ENCODE measurements around the gene DOK6. TPM values are rescaled to one million over a fixed set of nuclear protein-coding genes. Genes with fewer than 3 reads are reported as not detected.
"Not testable (repeated sequence)": the region's sequence is repeated elsewhere in the genome, so short reads cannot be mapped to it uniquely, and the experiment has no call there.

The DOK6 gene
- total RNA-seq, 2 donors from 2014 or later, result not detected

DNA sequence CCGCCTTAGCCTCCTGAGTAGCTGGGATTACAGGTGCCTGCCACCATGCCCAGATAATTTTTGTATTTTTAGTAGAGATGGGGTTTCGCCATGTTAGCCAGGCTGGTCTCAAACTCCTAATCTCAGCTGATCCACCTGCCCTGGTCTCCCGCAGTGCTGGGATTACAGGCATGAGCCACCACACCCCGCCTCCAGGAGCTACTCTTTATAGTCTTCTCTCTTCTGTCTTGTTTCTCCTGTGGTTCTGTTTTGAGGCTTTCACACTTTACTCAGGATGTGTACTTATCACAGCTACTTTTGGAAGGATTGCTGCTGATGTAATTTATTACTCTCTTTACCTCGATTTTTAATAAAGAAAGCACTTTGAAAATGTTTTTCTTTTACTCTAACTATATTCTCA is 261.4 kb downstream of the DOK6 start:
- ATAC-seq, result peak in 1 of 2 donors; percentile 56
- not testable (repeated sequence) for H3K4me1 Mint-ChIP-seq (ENCODE audit: low read depth in 2 of 2); H3K36me3 Mint-ChIP-seq; DNase-seq (ENCODE audit: low spot score); H3K4me3 Mint-ChIP-seq; H3K9me3 Mint-ChIP-seq
- Mint-ChIP-seq H3K27me3 (peaks cover 8 to 14% of the 10 kb centered on the region in 2 donors), H3K27ac (peak overlapping the region in 1 of 2 donors; percentile 79)

DNA sequence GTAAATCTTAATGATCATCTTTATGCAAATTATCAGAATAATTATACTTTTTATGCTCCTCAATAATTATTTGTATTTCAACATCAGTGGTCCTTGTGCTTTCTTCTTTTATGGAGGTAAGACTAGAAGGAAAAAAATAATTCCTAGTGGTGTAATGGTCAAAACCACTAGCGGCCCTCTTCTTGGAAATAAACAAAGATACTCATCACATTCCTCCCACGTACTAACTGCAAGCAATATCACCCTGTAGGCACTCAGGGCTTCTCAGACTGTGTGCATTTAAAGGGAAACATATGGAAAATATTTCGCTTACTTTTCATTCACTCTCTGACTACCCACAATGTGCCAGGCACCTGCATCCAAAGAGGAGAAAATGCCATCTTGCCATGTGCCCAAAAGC is 263.7 kb downstream of the DOK6 start:
- Mint-ChIP-seq H3K4me3 (no peak overlapping the region), H3K27me3 (peaks cover 23 to 36% of the 10 kb centered on the region in 2 donors), H3K27ac (no peak overlapping the region), H3K9me3 (no peaks in the 10 kb centered on the region), H3K36me3 (no peaks in the 10 kb centered on the region), H3K4me1 (ENCODE audit: low read depth in 2 of 2) (peaks cover 6 to 9% of the 10 kb centered on the region in 2 donors)
- DNase-seq (ENCODE audit: low spot score) (no peak), ATAC-seq (no peak)

DNA sequence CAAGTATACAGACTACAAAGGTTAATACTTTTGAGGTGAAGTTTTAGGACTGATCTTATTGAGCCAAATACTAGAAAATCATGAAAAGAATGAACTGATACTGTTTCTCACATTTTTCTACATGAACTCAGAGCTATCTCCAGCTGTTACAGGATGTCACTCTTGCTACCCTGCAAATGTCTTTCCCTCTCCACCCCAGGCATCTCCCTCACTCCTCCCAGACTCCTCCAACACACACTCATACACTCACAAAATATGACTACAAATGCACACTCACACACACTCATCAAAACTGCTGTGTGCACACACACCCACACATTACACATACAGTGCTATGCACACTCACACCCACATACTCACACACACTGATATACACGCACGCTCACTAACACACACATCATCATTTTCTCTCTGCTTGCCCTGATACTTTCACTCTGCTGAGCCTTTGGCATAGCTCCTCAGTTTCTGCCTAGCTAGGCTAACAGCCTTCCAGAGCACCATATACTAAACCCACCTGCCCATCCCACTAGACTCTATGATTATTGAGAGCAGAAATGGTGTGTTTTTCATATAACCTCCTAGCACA is 273.7 kb downstream of the DOK6 start:
- Mint-ChIP-seq H3K27ac (no peak overlapping the region), H3K4me3 (no peak overlapping the region), H3K27me3 (peaks cover 13 to 21% of the 10 kb centered on the region in 2 donors), H3K9me3 (peaks cover 3% of the 10 kb centered on the region), H3K36me3 (no peaks in the 10 kb centered on the region), H3K4me1 (ENCODE audit: low read depth in 2 of 2) (no peaks in the 10 kb centered on the region)
- ATAC-seq, result peak in 1 of 2 donors; percentile 36
- DNase-seq (ENCODE audit: low spot score), result no peak

DNA sequence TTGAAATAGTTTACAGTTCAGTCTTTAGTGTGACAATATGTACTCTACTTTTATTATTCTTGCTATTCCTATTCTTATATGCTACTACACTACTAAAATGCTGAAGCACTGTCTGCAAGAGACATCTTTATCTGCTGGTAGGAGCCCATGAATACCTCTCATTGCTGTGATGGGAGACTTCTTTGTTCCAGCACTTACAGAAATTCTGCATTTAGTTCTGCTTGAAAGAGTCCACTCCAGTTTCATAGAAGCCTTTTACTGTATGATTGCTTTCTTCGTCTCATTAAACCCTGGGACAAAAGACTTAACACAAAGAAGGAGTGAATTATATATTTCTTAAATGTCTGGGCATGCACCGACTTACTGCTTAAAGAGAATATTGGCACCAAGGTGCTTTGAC is 274.3 kb downstream of the DOK6 start:
- H3K4me3 Mint-ChIP-seq, result no peak overlapping the region
- DNase-seq (ENCODE audit: low spot score) (no peak), ATAC-seq (no peak)
- H3K27ac Mint-ChIP-seq, result no peak overlapping the region
- peaks cover 3% of the 10 kb centered on the region for H3K9me3 Mint-ChIP-seq
- peaks cover 13 to 20% of the 10 kb centered on the region in 2 donors for H3K27me3 Mint-ChIP-seq
- no peaks in the 10 kb centered on the region for H3K4me1 Mint-ChIP-seq (ENCODE audit: low read depth in 2 of 2)
- H3K36me3 Mint-ChIP-seq, result no peaks in the 10 kb centered on the region

DNA sequence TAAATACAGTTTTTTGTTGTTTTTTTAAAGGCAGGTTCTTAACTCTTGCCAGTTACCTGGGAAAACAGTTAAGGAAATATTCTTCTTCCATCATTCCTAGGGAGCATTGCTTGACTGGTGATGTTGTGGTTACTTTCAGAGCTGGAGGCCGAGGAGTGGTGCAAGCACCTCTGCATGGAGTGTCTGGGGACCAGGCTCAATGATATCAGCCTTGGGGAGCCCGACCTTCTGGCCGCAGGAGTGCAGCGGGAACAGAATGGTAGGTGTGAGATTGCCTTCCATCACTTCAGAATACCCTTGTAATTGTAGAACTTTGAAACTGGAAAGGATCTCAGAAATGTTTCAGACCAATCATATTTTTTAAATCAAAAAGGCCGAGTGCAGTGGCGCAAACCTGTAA is 276.9 kb downstream of the DOK6 start:
- no peaks in the 10 kb centered on the region for H3K9me3 Mint-ChIP-seq
- H3K27ac Mint-ChIP-seq, result no peak overlapping the region
- peaks cover 9 to 12% of the 10 kb centered on the region in 2 donors for H3K27me3 Mint-ChIP-seq

DNA sequence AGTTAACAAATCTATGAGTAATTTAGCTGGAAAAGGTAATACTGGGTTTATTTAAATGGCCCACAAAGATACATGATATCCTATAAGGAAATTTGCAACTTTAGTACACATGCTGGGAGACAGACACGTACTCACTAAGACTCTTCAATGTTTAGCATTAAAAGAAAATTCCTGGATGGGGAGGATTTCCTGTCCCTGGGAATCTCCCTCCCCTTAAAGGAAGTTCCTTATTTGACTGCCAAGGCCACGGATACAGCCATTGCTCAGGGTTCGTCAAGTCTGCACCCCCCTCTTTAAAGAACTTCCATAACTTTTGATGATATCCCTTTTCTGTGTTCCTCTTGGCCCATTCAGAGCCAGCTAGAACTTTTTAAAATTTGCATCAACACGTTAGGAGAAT is 279.4 kb downstream of the DOK6 start:
- ATAC-seq (no peak), DNase-seq (ENCODE audit: low spot score) (no peak)
- H3K4me1 Mint-ChIP-seq (ENCODE audit: low read depth in 2 of 2), result no peaks in the 10 kb centered on the region
- no peaks in the 10 kb centered on the region for H3K36me3 Mint-ChIP-seq
- peaks cover 8 to 9% of the 10 kb centered on the region in 2 donors for H3K27me3 Mint-ChIP-seq
- H3K4me3 Mint-ChIP-seq, result no peak overlapping the region
- H3K9me3 Mint-ChIP-seq, result no peaks in the 10 kb centered on the region
- H3K27ac Mint-ChIP-seq, result no peak overlapping the region

More for the DNA sequence above, 276.9 kb downstream of the DOK6 start:
- Mint-ChIP-seq H3K4me3 (no peak overlapping the region), H3K4me1 (ENCODE audit: low read depth in 2 of 2) (no peaks in the 10 kb centered on the region), H3K36me3 (no peaks in the 10 kb centered on the region)
- ATAC-seq (no peak), DNase-seq (ENCODE audit: low spot score) (no peak)

DNA sequence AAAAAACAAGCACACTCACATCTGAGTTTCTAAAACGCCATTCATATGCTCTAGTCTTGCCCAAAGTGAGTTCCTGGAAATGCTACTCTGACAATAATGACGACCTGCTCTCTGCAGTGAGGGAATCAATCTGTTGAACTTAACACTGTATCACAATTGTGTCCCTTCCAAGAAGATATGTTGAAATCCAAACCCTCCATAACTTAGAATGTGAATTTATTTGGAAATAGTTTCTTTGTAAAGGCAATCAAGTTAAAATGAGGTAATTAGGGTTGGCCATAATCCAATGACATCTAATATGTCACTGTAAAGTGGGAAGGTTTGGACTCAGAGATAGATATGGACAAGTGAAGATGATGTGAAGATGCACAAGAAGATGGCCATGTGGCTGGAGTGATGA is 282.5 kb downstream of the DOK6 start:
- Mint-ChIP-seq H3K36me3 (no peaks in the 10 kb centered on the region), H3K4me1 (ENCODE audit: low read depth in 2 of 2) (no peaks in the 10 kb centered on the region), H3K27ac (no peak overlapping the region), H3K4me3 (no peak overlapping the region), H3K27me3 (peaks cover 6 to 9% of the 10 kb centered on the region in 2 donors), H3K9me3 (no peaks in the 10 kb centered on the region)
- ATAC-seq, result no peak
- DNase-seq (ENCODE audit: low spot score), result no peak

DNA sequence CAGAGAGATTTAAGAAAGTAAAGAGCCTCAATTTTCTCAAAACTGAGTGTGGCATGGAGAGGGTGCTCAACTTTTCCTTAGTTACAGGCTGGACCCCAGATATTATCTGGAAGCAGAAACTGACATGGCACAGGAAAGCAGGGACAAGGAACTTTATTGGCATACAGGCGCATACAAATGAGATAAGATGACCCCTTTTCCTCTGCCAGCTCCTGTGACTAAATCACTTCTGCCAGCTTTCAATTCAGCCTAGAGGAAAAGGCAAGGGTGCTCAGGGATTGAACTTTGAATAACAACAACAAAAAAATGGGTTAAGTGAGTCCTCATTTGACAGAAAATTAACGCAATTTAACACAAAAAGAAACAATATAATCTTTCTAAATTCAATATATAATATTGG is 284.1 kb downstream of the DOK6 start:
- Mint-ChIP-seq H3K27ac (no peak overlapping the region), H3K4me1 (ENCODE audit: low read depth in 2 of 2) (no peaks in the 10 kb centered on the region), H3K4me3 (no peak overlapping the region), H3K36me3 (no peaks in the 10 kb centered on the region), H3K27me3 (peaks cover 6 to 9% of the 10 kb centered on the region in 2 donors), H3K9me3 (no peaks in the 10 kb centered on the region)
- no peak for DNase-seq (ENCODE audit: low spot score)
- ATAC-seq, result no peak

DNA sequence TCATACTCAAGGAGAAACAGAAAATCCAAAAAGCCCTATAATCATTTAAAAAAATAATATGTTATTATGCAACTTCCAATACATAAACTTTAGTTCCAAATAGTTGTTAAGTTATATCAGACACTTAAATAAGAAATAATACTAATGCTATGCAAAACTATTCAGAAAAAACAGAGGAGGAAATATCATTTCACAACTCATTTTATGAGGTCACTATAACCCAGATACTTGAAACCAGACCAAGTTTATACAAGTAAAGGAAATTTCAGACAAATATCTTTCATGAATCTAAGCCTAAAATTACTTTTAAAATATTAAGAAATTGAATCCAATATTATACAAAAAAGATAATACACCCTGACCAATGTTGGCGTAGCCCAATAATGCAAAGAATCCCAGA is 286.2 kb downstream of the DOK6 start:
- H3K4me1 Mint-ChIP-seq (ENCODE audit: low read depth in 2 of 2), result no peaks in the 10 kb centered on the region
- H3K36me3 Mint-ChIP-seq, result no peaks in the 10 kb centered on the region
- no peak overlapping the region for H3K27ac Mint-ChIP-seq
- H3K4me3 Mint-ChIP-seq, result no peak overlapping the region
- no peak for DNase-seq (ENCODE audit: low spot score)
- no peaks in the 10 kb centered on the region for H3K9me3 Mint-ChIP-seq
- H3K27me3 Mint-ChIP-seq, result peaks cover 6 to 14% of the 10 kb centered on the region in 2 donors
- no peak for ATAC-seq

DNA sequence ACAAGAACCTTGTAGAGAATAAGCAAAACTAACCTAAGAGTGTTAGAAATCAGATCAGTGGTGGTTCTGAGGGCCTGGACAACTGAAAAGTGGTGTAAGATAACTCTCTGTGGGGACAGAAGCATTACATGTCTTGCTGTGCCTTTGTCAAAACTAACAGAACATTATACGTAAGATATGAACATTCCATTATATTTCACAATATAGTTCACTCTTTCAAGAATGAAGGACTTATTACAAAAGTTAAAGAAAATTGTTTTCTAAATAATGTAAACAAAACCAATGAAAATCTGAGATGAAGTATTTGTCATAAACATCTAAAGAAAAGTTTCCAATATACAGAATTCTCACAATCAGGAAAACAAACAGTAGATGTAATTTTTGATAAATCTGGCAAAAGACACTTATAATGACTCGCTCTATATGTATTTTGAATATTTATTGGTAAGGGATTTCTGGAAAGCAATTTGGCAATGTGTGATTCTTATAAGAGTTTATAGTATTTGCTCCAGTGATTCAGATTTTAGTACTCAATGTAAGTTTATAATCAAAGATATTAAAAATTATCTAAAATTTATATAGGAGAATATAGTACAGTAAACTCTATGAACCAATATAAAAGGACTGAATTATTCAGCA is 288.6 kb downstream of the DOK6 start:
- DNase-seq (ENCODE audit: low spot score) (no peak), ATAC-seq (no peak)
- Mint-ChIP-seq H3K27ac (no peak overlapping the region), H3K36me3 (no peaks in the 10 kb centered on the region), H3K9me3 (no peaks in the 10 kb centered on the region), H3K4me3 (no peak overlapping the region), H3K4me1 (ENCODE audit: low read depth in 2 of 2) (no peaks in the 10 kb centered on the region), H3K27me3 (peaks cover 0 to 14% of the 10 kb centered on the region in 2 donors)

DNA sequence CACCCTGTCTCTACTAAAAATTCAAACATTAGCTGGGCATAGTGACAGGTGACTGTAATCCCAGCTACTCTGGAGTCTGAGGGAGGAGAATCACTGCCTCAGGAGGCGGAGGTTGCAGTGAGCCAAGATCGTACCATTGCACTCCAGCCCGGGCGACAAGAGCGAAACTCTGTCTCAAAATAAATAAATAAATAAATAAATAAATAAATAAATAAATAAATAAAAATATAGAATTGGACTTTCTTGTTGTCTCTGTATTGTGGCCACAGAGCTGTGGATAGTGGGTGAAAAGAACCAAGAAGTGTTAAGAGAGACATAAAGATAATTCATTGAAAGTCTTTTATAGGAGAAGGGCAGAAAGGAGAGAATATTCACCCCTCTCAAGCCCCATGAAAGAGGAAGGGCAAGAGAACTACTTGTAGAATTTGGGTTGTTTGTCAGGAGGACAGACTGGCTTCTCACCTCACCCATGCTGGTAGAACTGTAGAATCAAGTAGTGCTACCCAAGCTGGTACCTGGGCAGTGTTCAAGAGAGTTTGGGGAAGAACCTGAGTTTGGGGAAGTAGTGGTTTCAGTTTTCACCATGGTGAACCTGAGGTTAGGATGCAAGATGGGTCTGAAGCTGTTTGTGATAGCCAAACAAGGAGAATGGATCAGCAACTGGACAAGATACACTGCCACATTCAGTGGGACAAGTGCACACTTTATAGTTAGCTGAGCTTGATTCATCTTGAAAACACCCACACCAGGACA is 290.5 kb downstream of the DOK6 start:
- no peak for DNase-seq (ENCODE audit: low spot score)
- no peaks in the 10 kb centered on the region for H3K36me3 Mint-ChIP-seq
- H3K9me3 Mint-ChIP-seq, result no peaks in the 10 kb centered on the region
- peaks cover 0 to 7% of the 10 kb centered on the region in 2 donors for H3K27me3 Mint-ChIP-seq
- no peak overlapping the region for H3K4me3 Mint-ChIP-seq
- H3K27ac Mint-ChIP-seq, result no peak overlapping the region
- no peaks in the 10 kb centered on the region for H3K4me1 Mint-ChIP-seq (ENCODE audit: low read depth in 2 of 2)
- no peak for ATAC-seq

DNA sequence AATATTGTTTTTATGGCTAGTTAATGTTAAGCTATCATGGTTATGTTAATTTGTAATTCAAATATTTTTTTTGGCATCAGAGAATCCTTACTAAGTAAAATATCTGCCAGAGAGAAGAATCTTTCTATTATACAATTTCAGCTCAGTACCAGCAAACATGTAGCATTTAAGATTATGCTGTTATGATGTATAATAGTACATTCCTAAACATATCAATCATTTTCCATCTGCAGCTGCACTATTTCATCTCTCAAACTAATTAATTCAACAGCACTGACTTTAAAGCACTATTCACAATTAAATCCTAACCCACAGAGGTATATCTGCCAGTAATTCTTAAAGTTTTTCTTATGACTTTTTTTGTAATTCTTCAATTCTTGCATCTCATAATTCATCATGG is 296.4 kb downstream of the DOK6 start:
- H3K36me3 Mint-ChIP-seq, result no peaks in the 10 kb centered on the region
- no peak for DNase-seq (ENCODE audit: low spot score)
- no peak for ATAC-seq
- peaks cover 0 to 3% of the 10 kb centered on the region in 2 donors for H3K27me3 Mint-ChIP-seq
- H3K4me3 Mint-ChIP-seq, result no peak overlapping the region
- peaks cover 0 to 2% of the 10 kb centered on the region in 2 donors for H3K4me1 Mint-ChIP-seq (ENCODE audit: low read depth in 2 of 2)
- H3K9me3 Mint-ChIP-seq, result no peaks in the 10 kb centered on the region
- H3K27ac Mint-ChIP-seq, result no peak overlapping the region

DNA sequence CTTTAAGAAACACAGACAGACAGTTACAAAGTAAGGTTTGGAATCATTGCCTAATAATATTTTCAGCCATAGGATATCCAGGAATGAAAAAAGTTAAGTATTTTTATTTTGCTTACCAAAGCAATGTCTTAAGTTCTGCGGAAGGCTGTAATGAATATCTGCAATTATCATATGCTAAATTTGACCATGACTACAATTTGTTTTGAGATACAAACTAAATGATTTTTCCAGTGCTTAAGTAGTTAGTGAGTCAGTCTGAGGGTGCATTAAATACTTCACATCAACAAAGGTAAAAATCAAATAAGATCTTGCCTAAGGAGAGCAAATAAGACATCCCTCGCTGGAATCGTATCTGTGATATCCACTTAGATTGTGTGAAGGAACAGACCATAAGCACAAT is 297.0 kb downstream of the DOK6 start:
- Mint-ChIP-seq H3K4me3 (no peak overlapping the region), H3K36me3 (no peaks in the 10 kb centered on the region), H3K27me3 (peaks cover 0 to 3% of the 10 kb centered on the region in 2 donors), H3K27ac (no peak overlapping the region), H3K4me1 (ENCODE audit: low read depth in 2 of 2) (peaks cover 0 to 2% of the 10 kb centered on the region in 2 donors), H3K9me3 (no peaks in the 10 kb centered on the region)
- DNase-seq (ENCODE audit: low spot score) (no peak), ATAC-seq (no peak)

DNA sequence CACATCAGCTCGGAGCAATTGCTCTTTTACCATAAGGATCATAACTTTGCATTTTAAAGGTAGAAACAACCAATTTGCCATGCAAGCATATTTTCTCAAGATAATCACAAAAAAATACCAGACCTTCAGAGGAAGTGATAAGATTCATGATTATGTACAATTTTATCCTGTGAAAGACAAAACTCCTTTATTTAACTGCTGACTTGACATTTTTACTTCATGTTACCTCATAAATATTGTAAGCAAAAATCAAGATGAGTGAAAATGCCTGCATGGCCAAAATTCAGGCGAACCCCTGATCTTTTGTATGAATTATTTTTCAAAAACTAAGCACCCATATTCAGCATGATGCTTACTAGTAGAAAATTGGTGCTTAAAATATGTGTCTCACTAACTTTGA is 300.6 kb downstream of the DOK6 start:
- Mint-ChIP-seq H3K4me1 (ENCODE audit: low read depth in 2 of 2) (peaks cover 0 to 2% of the 10 kb centered on the region in 2 donors), H3K27ac (no peak overlapping the region), H3K27me3 (no peaks in the 10 kb centered on the region), H3K36me3 (no peaks in the 10 kb centered on the region), H3K4me3 (no peak overlapping the region), H3K9me3 (no peaks in the 10 kb centered on the region)
- DNase-seq (ENCODE audit: low spot score) (no peak), ATAC-seq (no peak)

Measured in natural killer cell treated with Interleukin-12 subunit alpha and Interleukin-12 subunit beta and Interleukin-15 and Interleukin-18, amount 100 ng/mL, for 72 hours (primary cell).